RCC 7860 (cell line): ENCODE results near the gene PLCB4.

Experiments used
- DNase-seq: peaks from one replicate; pipeline ENCODE4 v3.0.0-alpha.2; 2015; ENCODE audit warnings: low spot score
- FAIRE-seq: peaks from 2 replicates; lab custom pipeline; 2012; peaks lifted over from hg19 to GRCh38; lab: Jason Lieb, UNC

Gene PLCB4

GRCh38 chr20:9474835-9475415 lies 406.0 kb downstream of the PLCB4 start:
- FAIRE-seq (no peak), DNase-seq (no peak)

- DNase-seq (no peak), FAIRE-seq (no peak)
Measured at GRCh38 chr20:9475456-9475855, 406.6 kb downstream of the PLCB4 start.

- no peak for DNase-seq
- no peak for FAIRE-seq
Measured at GRCh38 chr20:9476174-9476573, 407.3 kb downstream of the PLCB4 start.

GRCh38 chr20:9476637-9477036 lies 407.8 kb downstream of the PLCB4 start:
- DNase-seq = no peak
- FAIRE-seq = no peak

GRCh38 chr20:9478771-9479170 lies 409.9 kb downstream of the PLCB4 start:
- FAIRE-seq (no peak), DNase-seq (no peak)

- FAIRE-seq (no peak), DNase-seq (no peak)
Measured at GRCh38 chr20:9480066-9480465, 411.2 kb downstream of the PLCB4 start.

GRCh38 chr20:9482180-9482579 lies 413.3 kb downstream of the PLCB4 start:
- no peak for FAIRE-seq

GRCh38 chr20:9483131-9483530 lies 414.2 kb downstream of the PLCB4 start:
- DNase-seq = no peak
- no peak for FAIRE-seq

More at GRCh38 chr20:9482180-9482579, 413.3 kb downstream of the PLCB4 start:
- no peak for DNase-seq

- FAIRE-seq (no peak), DNase-seq (no peak)
Measured at GRCh38 chr20:9485614-9486340, 416.9 kb downstream of the PLCB4 start.

- FAIRE-seq = no peak
- no peak for DNase-seq
Measured at GRCh38 chr20:9487231-9487630, 418.3 kb downstream of the PLCB4 start.

GRCh38 chr20:9488063-9488462 lies 419.2 kb downstream of the PLCB4 start:
- FAIRE-seq = no peak
- no peak for DNase-seq

- DNase-seq (no peak), FAIRE-seq (no peak)
Measured at GRCh38 chr20:9490161-9490560, 421.3 kb downstream of the PLCB4 start.

GRCh38 chr20:9490631-9491030 lies 421.7 kb downstream of the PLCB4 start:
- FAIRE-seq (no peak), DNase-seq (no peak)

GRCh38 chr20:9491324-9491723 lies 422.4 kb downstream of the PLCB4 start:
- no peak for FAIRE-seq

GRCh38 chr20:9492067-9492466 lies 423.2 kb downstream of the PLCB4 start:
- no peak for DNase-seq
- FAIRE-seq = no peak

More at GRCh38 chr20:9491324-9491723, 422.4 kb downstream of the PLCB4 start:
- no peak for DNase-seq

GRCh38 chr20:9493803-9494202 lies 424.9 kb downstream of the PLCB4 start:
- no peak for FAIRE-seq
- no peak for DNase-seq

GRCh38 chr20:9495701-9496100 lies 426.8 kb downstream of the PLCB4 start:
- no peak for DNase-seq
- FAIRE-seq = no peak

GRCh38 chr20:9496155-9496554 lies 427.3 kb downstream of the PLCB4 start:
- FAIRE-seq = no peak

GRCh38 chr20:9498322-9498721 lies 429.4 kb downstream of the PLCB4 start:
- no peak for DNase-seq
- FAIRE-seq = no peak

More at GRCh38 chr20:9496155-9496554, 427.3 kb downstream of the PLCB4 start:
- DNase-seq = no peak

- FAIRE-seq = no peak
- DNase-seq = no peak
Measured at GRCh38 chr20:9499126-9499899, 430.4 kb downstream of the PLCB4 start.

- DNase-seq (no peak), FAIRE-seq (no peak)
Measured at GRCh38 chr20:9500121-9500520, 431.2 kb downstream of the PLCB4 start.

GRCh38 chr20:9501473-9501872 lies 432.6 kb downstream of the PLCB4 start:
- DNase-seq = no peak
- no peak for FAIRE-seq
